IMR-90 (cell line): ENCODE results near the gene POLD4. TPM values are rescaled to one million over a fixed set of nuclear protein-coding genes. Genes with fewer than 3 reads are reported as not detected.

Experiments used
- ATAC-seq: fragments of 200-7000 bp; cut with Tn5 transposase; 2 replicates; pipeline ENCODE4 v1.9.1; 2020; ENCODE audit warnings: low read depth, mild to moderate bottlenecking, moderate library complexity
- BruUV-seq: library from RNA; stranded (reverse); fragments of 400-500 nt; replicated peaks from 2 replicates; lab custom pipeline; 2021; lab: Mats Ljungman, UMichigan
- CTCF ChIA-PET: fragments of 300-600 bp; formaldehyde crosslinking; extraction: SDS; loops from one replicate; lab custom pipeline; 2021; ENCODE audit warnings: antibody characterized with exemption; lab: Yijun Ruan, JAX
- POLR2A ChIA-PET: fragments of 300-600 bp; sonication (Branson Sonifier 250); formaldehyde crosslinking; loops from one replicate; lab custom pipeline; 2022; ENCODE audit warnings: antibody characterized with exemption; ENCODE audit not compliant: unreplicated experiment; lab: Charles Lee
- DNase-seq: peaks from one replicate; pipeline ENCODE4 v3.0.0; 2013
- H2AFZ ChIP-seq: replicated peaks from 2 replicates; pipeline ENCODE3; 2013; ENCODE audit warnings: low read length, mild to moderate bottlenecking; ENCODE audit not compliant: poor library complexity
- H2AK5ac ChIP-seq: 2 replicates; pipeline ENCODE4 v1.6.1; 2013; ENCODE audit warnings: low read depth, low read length, inconsistent platforms
- H2AK9ac ChIP-seq: replicated peaks from 2 replicates; pipeline ENCODE3; 2013; ENCODE audit warnings: mild to moderate bottlenecking, low read depth, low read length, moderate library complexity; ENCODE audit not compliant: poor library complexity
- H2BK120ac ChIP-seq: 2 replicates; pipeline ENCODE4 v1.6.1; 2013; ENCODE audit warnings: low read depth, low read length, inconsistent platforms
- H2BK15ac ChIP-seq: 3 replicates; pipeline ENCODE4 v1.6.1; 2013; ENCODE audit warnings: low read depth, low read length, inconsistent platforms
- H2BK20ac ChIP-seq: 2 replicates; pipeline ENCODE4 v1.6.1; 2013; ENCODE audit warnings: low read depth, mild to moderate bottlenecking, inconsistent platforms, low read length, moderate library complexity
- H2BK5ac ChIP-seq: 2 replicates; pipeline ENCODE4 v1.6.1; 2013; ENCODE audit warnings: mild to moderate bottlenecking, low read depth, low read length, inconsistent platforms; ENCODE audit not compliant: poor library complexity, severe bottlenecking
- H3K14ac ChIP-seq: replicated peaks from 2 replicates; pipeline ENCODE4 v1.6.1; 2013; ENCODE audit warnings: low read depth, low read length, inconsistent platforms
- H3K18ac ChIP-seq: 2 replicates; pipeline ENCODE4 v1.6.1; 2013; ENCODE audit warnings: low read depth, low read length, control low read depth
- H3K23ac ChIP-seq: 2 replicates; pipeline ENCODE4 v1.6.1; 2013; ENCODE audit warnings: low read depth, low read length, inconsistent platforms
- H3K27ac ChIP-seq: 2 replicates; pipeline ENCODE4 v1.5.1; 2013; ENCODE audit warnings: mild to moderate bottlenecking, control low read depth, low read length; ENCODE audit not compliant: insufficient read depth
- H3K27me3 ChIP-seq: 2 replicates; pipeline ENCODE4 v1.6.1; 2013; ENCODE audit warnings: low read length; ENCODE audit not compliant: control insufficient read depth, insufficient read depth
- H3K36me3 ChIP-seq: 2 replicates; pipeline ENCODE4 v1.6.1; 2013; ENCODE audit warnings: low read length, mixed read lengths; ENCODE audit not compliant: control insufficient read depth, insufficient read depth
- H3K4ac ChIP-seq: 2 replicates; pipeline ENCODE4 v1.6.1; 2013; ENCODE audit warnings: low read depth, low read length, inconsistent platforms
- H3K4me1 ChIP-seq: 2 replicates; pipeline ENCODE4 v1.6.1; 2013; ENCODE audit warnings: low read length, mixed read lengths; ENCODE audit not compliant: control insufficient read depth, insufficient read depth
- H3K4me2 ChIP-seq: 2 replicates; pipeline ENCODE4 v1.6.1; 2013; ENCODE audit warnings: low read depth, mild to moderate bottlenecking, control low read depth, low read length, moderate library complexity
- H3K4me3 ChIP-seq: 2 replicates; pipeline ENCODE4 v1.5.1; 2013; ENCODE audit warnings: low read depth, mild to moderate bottlenecking, control low read depth, low read length, moderate library complexity; ENCODE audit not compliant: insufficient read depth
- H3K56ac ChIP-seq: 2 replicates; pipeline ENCODE4 v1.6.1; 2013; ENCODE audit warnings: low read length, inconsistent platforms; ENCODE audit not compliant: insufficient read depth; ENCODE audit errors: extremely low read depth
- H3K79me1 ChIP-seq, 2 experiments: 2 replicates each; pipeline ENCODE4 v1.6.1; 2013; ENCODE audit warnings: low read length in 2 of 2, inconsistent platforms in 1 of 2, low read depth in 1 of 2
- H3K9ac ChIP-seq: 2 replicates; pipeline ENCODE4 v1.6.1; 2013; ENCODE audit warnings: low read depth, low read length, control low read depth
- H3K9me1 ChIP-seq: 2 replicates; pipeline ENCODE4 v1.6.1; 2013; ENCODE audit warnings: low read length, inconsistent platforms; ENCODE audit not compliant: insufficient read depth
- H3K9me3 ChIP-seq: 2 replicates; pipeline ENCODE4 v1.6.1; 2013; ENCODE audit warnings: low read length; ENCODE audit not compliant: control insufficient read depth, insufficient read depth
- H4K20me1 ChIP-seq: 2 replicates; pipeline ENCODE4 v1.6.1; 2013; ENCODE audit warnings: low read length, inconsistent platforms; ENCODE audit not compliant: insufficient read depth
- H4K5ac ChIP-seq: 2 replicates; pipeline ENCODE4 v1.6.1; 2013; ENCODE audit warnings: mild to moderate bottlenecking, low read depth, low read length, control low read depth
- H4K8ac ChIP-seq, 2 experiments: 2 replicates each; pipeline ENCODE4 v1.6.1; 2013; ENCODE audit warnings: low read depth in 2 of 2, low read length in 2 of 2, control low read depth in 1 of 2, inconsistent platforms in 1 of 2
- H4K91ac ChIP-seq: 2 replicates; pipeline ENCODE4 v1.6.1; 2013; ENCODE audit warnings: low read depth, low read length, inconsistent platforms; ENCODE audit not compliant: insufficient read depth
- BHLHE40 ChIP-seq: fragments of 150-350 bp; IDR thresholded peaks from 2 replicates; pipeline ENCODE4 v1.6.1; 2016; ENCODE audit warnings: mild to moderate bottlenecking, low read depth, low read length
- CEBPB ChIP-seq: IDR thresholded peaks from 2 replicates; pipeline ENCODE4 v1.6.1; 2012; ENCODE audit warnings: low read depth, low read length, improper control_type of control experiment
- ELK1 ChIP-seq: fragments of 150-350 bp; IDR thresholded peaks from 2 replicates; pipeline ENCODE4 v1.6.1; 2016; ENCODE audit warnings: low read depth, mild to moderate bottlenecking, low read length, moderate library complexity, borderline replicate concordance
- NFE2L2 ChIP-seq: fragments of 150-350 bp; IDR thresholded peaks from 2 replicates; pipeline ENCODE4 v1.6.1; 2016; ENCODE audit warnings: low read depth, mild to moderate bottlenecking, low read length
- RCOR1 ChIP-seq: IDR thresholded peaks from 2 replicates; pipeline ENCODE4 v1.6.1; 2012; ENCODE audit warnings: mild to moderate bottlenecking, low read length, improper control_type of control experiment; ENCODE audit not compliant: insufficient replicate concordance
- SMC3 ChIP-seq: fragments of 150-350 bp; IDR thresholded peaks from 2 replicates; pipeline ENCODE4 v1.6.1; 2016; ENCODE audit warnings: low read depth, mild to moderate bottlenecking, antibody characterized with exemption, low read length, moderate library complexity
- WGBS, 2 experiments: methylation state at CpG; one replicate each; pipeline versions ENCODE4 v1.1.5 to v1.1.7; 2013; ENCODE audit warnings: missing lambda C conversion rate in 2 of 2; ENCODE audit not compliant: insufficient read length in 1 of 2; ENCODE audit errors: extremely low coverage in 2 of 2; 5-methylcytosine and 5-hydroxymethylcytosine counted together
- dilution Hi-C: fragments of 300-500 bp; cut with HindIII; formaldehyde crosslinking; loops from one replicate; pipeline ENCODE4 v1.14.3; 2018; ENCODE audit warnings: low sequenced_read_pairs; ENCODE audit not compliant: unreplicated experiment
- in situ Hi-C: fragments of 300-500 bp; cut with MboI; formaldehyde crosslinking; loops from 3 replicates; pipeline ENCODE4 v1.14.3; 2019; ENCODE audit warnings: low sequenced_read_pairs, inconsistent platforms, mixed read lengths
- intact Hi-C: fragments of 100-400 bp; cut with micrococcal nuclease; formaldehyde crosslinking; loops from 2 replicates; pipeline ENCODE4 v1.10.0; 2022
- polyA plus RNA-seq, 3 experiments: library from polyadenylated mRNA; depleted of rRNA; stranded (reverse); fragments of >200 nt; gene quantifications; 2 replicates each; pipeline ENCODE4 v1.2.3, GENCODE V29; 2012; ENCODE audit warnings: low replicate concordance in 1 of 3
- total RNA-seq: library from RNA; depleted of rRNA; stranded (reverse); fragments of >200 nt; gene quantifications from 2 replicates; pipeline ENCODE4 v1.2.3, GENCODE V29; 2012

POLD4 gene
- total and polyA plus RNA-seq, 2 of the 4 experiments (the other 2 are of a cell fraction) = 46.4 to 133 TPM

DNA sequence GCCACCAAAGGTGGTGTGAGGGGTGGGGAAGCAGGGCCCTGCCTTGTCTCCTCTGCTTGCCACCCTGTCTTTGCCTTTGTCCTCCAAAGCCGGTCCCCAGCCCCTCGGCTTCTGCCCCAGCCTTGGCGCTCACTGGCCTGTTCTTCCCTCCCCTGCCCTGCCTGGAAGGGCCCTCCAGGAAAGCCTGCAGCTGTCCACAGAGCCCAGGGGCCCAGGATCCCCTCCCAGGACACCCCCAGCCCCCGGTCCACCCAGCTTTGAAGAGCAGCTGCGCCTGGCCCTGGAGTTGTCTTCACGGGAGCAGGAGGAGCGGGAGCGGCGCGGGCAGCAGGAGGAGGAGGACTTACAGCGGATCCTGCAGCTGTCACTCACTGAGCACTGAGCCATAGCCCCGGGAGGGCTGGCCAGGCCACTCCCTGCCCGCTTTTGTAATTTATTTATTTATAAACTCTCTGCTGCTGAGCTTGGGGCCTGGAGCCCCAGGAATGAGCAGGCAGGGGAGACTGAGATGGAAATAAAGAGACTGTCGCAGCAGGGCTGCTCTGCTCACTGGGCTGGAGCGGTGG is 51.3 kb downstream of the POLD4 start:
- Histone ChIP-seq H3K9me3 (no peaks in the 10 kb centered on the region), H2AK9ac (peak overlapping the region; percentile 94), H3K9ac (no peak overlapping the region), H4K20me1 (peaks cover 4% of the 10 kb centered on the region), H3K23ac (no peak overlapping the region), H4K8ac (peak overlapping the region in 1 of 2 experiments; percentile 15; a peak in 1 of 4 replicates), H3K27me3 (no peaks in the 10 kb centered on the region), H3K56ac (no peak overlapping the region), H3K14ac (no peak overlapping the region), H2AFZ (no peak overlapping the region), H3K4me3 (no peak overlapping the region), H3K4me2 (peak overlapping the region; percentile 16; the same call in 1 of the 2 replicates), H3K4me1 (peaks cover 18% of the 10 kb centered on the region), H2BK120ac (no peak overlapping the region), H2BK15ac (no peak overlapping the region), H4K91ac (no peak overlapping the region; the same call in 1 of the 2 replicates), H2AK5ac (peak overlapping the region; percentile 20; the same call in 1 of the 2 replicates), H3K36me3 (peaks cover 33% of the 10 kb centered on the region), H3K18ac (no peak overlapping the region), H4K5ac (no peak overlapping the region), H3K4ac (peak overlapping the region; percentile 21; the same call in 1 of the 2 replicates), H3K79me1 (peaks cover 2 to 41% of the 10 kb centered on the region in 2 experiments; a peak in 3 of 4 replicates), H3K27ac (no peak overlapping the region), H3K9me1 (peaks cover 3% of the 10 kb centered on the region), H2BK5ac (no peak overlapping the region), H2BK20ac (no peak overlapping the region)
- dilution Hi-C loops = no loop called here
- BruUV-seq = no TSS peak
- DNase-seq = peak; percentile 68
- ATAC-seq = peak; percentile 73
- TF ChIP-seq ELK1 (no peak), RCOR1 (no peak), SMC3 (no peak), BHLHE40 (no peak), CEBPB (no peak), NFE2L2 (no peak)
- 0% methylated on average over 1 of the region's 15 CpGs; no CpG with 5 or more reads in 1 of the 2 experiments for WGBS, 2 experiments
- ChIA-PET POLR2A (no interaction called here), CTCF (interaction anchor here (1.0 kb wide), 1 partner anchor 14 kb away, joined by 3 read pairs; no protein-coding TSS in a partner anchor)
- in situ Hi-C loops = no loop called here
- intact Hi-C loops = loop anchor here (1.0 to 2.0 kb wide), 2 partner anchors 13 to 36 kb away; partner anchors contain the start of genes ANKRD13D and GRK2
